HG03103 (cell line): ENCODE results near the gene CD82.

Experiments
- ATAC-seq: cut with Tn5 transposase; IDR thresholded peaks from one replicate; pipeline ENCODE4 v1.9.1; 2021; ENCODE audit warnings: low read depth; ENCODE audit not compliant: unreplicated experiment

Gene CD82

GRCh38 chr11:44614281-44614775 lies 48.9 kb downstream of the CD82 start:
- no peak for ATAC-seq

- ATAC-seq, result no peak
Observed at GRCh38 chr11:44615041-44615755, 49.7 kb downstream of the CD82 start.

- ATAC-seq, result no peak
Observed at GRCh38 chr11:44615913-44616791, 50.7 kb downstream of the CD82 start.

GRCh38 chr11:44617671-44618461 lies 52.4 kb downstream of the CD82 start:
- no peak for ATAC-seq

- ATAC-seq, result no peak
Observed at GRCh38 chr11:44618561-44619425, 53.3 kb downstream of the CD82 start.

- no peak for ATAC-seq
Observed at GRCh38 chr11:44620328-44620725, 54.9 kb downstream of the CD82 start.

- ATAC-seq, result no peak
Observed at GRCh38 chr11:44621140-44621681, 55.7 kb downstream of the CD82 start.

- ATAC-seq, result no peak
Observed at GRCh38 chr11:44621784-44622183, 56.3 kb downstream of the CD82 start.

GRCh38 chr11:44622190-44622650 lies 56.8 kb downstream of the CD82 start:
- no peak for ATAC-seq

- ATAC-seq, result no peak
Observed at GRCh38 chr11:44622721-44623258, 57.3 kb downstream of the CD82 start.

- no peak for ATAC-seq
Observed at GRCh38 chr11:44623341-44623730, 57.9 kb downstream of the CD82 start.

GRCh38 chr11:44623731-44624491 lies 58.4 kb downstream of the CD82 start:
- ATAC-seq, result no peak

- ATAC-seq, result no peak
Observed at GRCh38 chr11:44624761-44625221, 59.3 kb downstream of the CD82 start.

- ATAC-seq, result no peak
Observed at GRCh38 chr11:44625759-44626523, 60.5 kb downstream of the CD82 start.

- no peak for ATAC-seq
Observed at GRCh38 chr11:44626645-44627044, 61.2 kb downstream of the CD82 start.

GRCh38 chr11:44627165-44627789 lies 61.8 kb downstream of the CD82 start:
- no peak for ATAC-seq
